Panc1 (cell line): ENCODE data around the gene LIPC.

Experiments
- CTCF ChIP-seq: fragments of 450-650 bp; IDR thresholded peaks from 2 replicates; pipeline ENCODE4 v1.5.1; 2017; ENCODE audit warnings: mild to moderate bottlenecking
- POLR2AphosphoS5 ChIP-seq: IDR thresholded peaks from 2 replicates; pipeline ENCODE4 v1.6.1; 2012; ENCODE audit warnings: mild to moderate bottlenecking, low read depth, low read length, moderate library complexity
- SIN3A ChIP-seq: IDR thresholded peaks from 2 replicates; pipeline ENCODE4 v1.6.1; 2012; ENCODE audit warnings: low read depth, mild to moderate bottlenecking, low read length, moderate library complexity, borderline replicate concordance; ENCODE audit not compliant: insufficient read depth
- TF ChIP-seq, protein P1 (sequence below), 2 experiments: IDR thresholded peaks; 2 replicates each; pipeline ENCODE4 v1.6.1; 2011 to 2012; ENCODE audit warnings: low read depth in 2 of 2, control low read depth in 1 of 2, low read length in 1 of 2, mild to moderate bottlenecking in 1 of 2, moderate library complexity in 1 of 2; ENCODE audit not compliant: insufficient read depth in 1 of 2

DNA sequence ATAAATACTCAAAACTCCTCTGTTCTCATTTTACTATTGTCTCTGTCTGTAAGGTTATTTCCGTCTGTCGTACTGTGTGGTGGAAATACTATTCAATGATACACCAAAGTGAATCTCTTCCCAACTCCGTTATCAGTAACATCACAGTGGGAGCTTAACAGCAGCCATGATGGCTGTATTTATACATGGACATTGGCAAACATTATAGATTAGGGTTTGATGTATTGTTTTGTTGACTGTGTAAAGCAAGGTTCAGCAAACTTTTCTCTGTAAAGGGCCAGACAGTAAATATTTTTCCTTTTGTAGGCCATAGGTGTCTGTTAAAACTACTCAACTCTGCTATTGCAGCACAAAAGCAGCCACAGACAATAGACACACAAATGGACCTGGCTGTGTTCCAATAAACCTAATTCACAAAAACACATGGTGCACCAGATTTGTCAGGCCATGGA, 23.2 kb downstream of the LIPC start:
- no peak for TF ChIP-seq POLR2AphosphoS5
- TF ChIP-seq CTCF: no peak
- TF ChIP-seq, protein P1, sequence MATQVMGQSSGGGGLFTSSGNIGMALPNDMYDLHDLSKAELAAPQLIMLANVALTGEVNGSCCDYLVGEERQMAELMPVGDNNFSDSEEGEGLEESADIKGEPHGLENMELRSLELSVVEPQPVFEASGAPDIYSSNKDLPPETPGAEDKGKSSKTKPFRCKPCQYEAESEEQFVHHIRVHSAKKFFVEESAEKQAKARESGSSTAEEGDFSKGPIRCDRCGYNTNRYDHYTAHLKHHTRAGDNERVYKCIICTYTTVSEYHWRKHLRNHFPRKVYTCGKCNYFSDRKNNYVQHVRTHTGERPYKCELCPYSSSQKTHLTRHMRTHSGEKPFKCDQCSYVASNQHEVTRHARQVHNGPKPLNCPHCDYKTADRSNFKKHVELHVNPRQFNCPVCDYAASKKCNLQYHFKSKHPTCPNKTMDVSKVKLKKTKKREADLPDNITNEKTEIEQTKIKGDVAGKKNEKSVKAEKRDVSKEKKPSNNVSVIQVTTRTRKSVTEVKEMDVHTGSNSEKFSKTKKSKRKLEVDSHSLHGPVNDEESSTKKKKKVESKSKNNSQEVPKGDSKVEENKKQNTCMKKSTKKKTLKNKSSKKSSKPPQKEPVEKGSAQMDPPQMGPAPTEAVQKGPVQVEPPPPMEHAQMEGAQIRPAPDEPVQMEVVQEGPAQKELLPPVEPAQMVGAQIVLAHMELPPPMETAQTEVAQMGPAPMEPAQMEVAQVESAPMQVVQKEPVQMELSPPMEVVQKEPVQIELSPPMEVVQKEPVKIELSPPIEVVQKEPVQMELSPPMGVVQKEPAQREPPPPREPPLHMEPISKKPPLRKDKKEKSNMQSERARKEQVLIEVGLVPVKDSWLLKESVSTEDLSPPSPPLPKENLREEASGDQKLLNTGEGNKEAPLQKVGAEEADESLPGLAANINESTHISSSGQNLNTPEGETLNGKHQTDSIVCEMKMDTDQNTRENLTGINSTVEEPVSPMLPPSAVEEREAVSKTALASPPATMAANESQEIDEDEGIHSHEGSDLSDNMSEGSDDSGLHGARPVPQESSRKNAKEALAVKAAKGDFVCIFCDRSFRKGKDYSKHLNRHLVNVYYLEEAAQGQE (IDR thresholded peaks at IDR 0.05; ENCODE audit: insufficient read depth in 1 of 2, low read depth in 2 of 2, low read length in 1 of 2): no peak
- TF ChIP-seq SIN3A: no peak
